Ishikawa (cell line): Measurements from ENCODE around the gene MRPL10.

Source experiments
- CEBPB ChIP-seq: IDR thresholded peaks from 2 replicates; pipeline ENCODE4 v1.6.1; 2012
- EGR1 ChIP-seq: IDR thresholded peaks from 2 replicates; pipeline ENCODE4 v1.6.1; 2012
- EP300 ChIP-seq: IDR thresholded peaks from 2 replicates; pipeline ENCODE4 v1.6.1; 2012; ENCODE audit warnings: borderline replicate concordance
- FOXM1 ChIP-seq: IDR thresholded peaks from 2 replicates; pipeline ENCODE4 v1.6.1; 2012; ENCODE audit warnings: low read depth, borderline replicate concordance
- MAX ChIP-seq: IDR thresholded peaks from 2 replicates; pipeline ENCODE4 v1.6.1; 2012
- NFIC ChIP-seq: IDR thresholded peaks from 2 replicates; pipeline ENCODE4 v1.6.1; 2012
- RAD21 ChIP-seq: IDR thresholded peaks from 2 replicates; pipeline ENCODE4 v1.6.1; 2012; ENCODE audit warnings: low read depth
- REST ChIP-seq: IDR thresholded peaks from 2 replicates; pipeline ENCODE4 v1.6.1; 2012; ENCODE audit warnings: low read depth, mild to moderate bottlenecking
- TAF1 ChIP-seq: IDR thresholded peaks from 2 replicates; pipeline ENCODE4 v1.6.1; 2012; ENCODE audit warnings: low read depth, mild to moderate bottlenecking
- TEAD4 ChIP-seq: IDR thresholded peaks from 2 replicates; pipeline ENCODE4 v1.6.1; 2012
- YY1 ChIP-seq: IDR thresholded peaks from 2 replicates; pipeline ENCODE4 v1.6.1; 2012; ENCODE audit warnings: low read depth
- ZBTB7A ChIP-seq: IDR thresholded peaks from 2 replicates; pipeline ENCODE4 v1.6.1; 2012; ENCODE audit warnings: low read depth

GRCh38 chr17:47879776-47880454 lies 48.6 kb upstream of the MRPL10 start:
- TF ChIP-seq YY1, result no peak
- no peak for TF ChIP-seq EGR1
- no peak for TF ChIP-seq CEBPB
- TF ChIP-seq REST, result no peak
- no peak for TF ChIP-seq RAD21
- no peak for TF ChIP-seq MAX
- no peak for TF ChIP-seq EP300
- TF ChIP-seq TEAD4, result no peak
- TF ChIP-seq FOXM1, result no peak
- TF ChIP-seq ZBTB7A, result no peak
- TF ChIP-seq NFIC, result no peak
- TF ChIP-seq TAF1, result no peak
